ENCODE data around the gene DHRS3. TPM values are rescaled to one million over a fixed set of nuclear protein-coding genes. Genes with fewer than 3 reads are reported as not detected.

DHRS3 gene
- total RNA-seq, 2 donors from 2014 or later: 9.2 to 9.8 TPM

DNA sequence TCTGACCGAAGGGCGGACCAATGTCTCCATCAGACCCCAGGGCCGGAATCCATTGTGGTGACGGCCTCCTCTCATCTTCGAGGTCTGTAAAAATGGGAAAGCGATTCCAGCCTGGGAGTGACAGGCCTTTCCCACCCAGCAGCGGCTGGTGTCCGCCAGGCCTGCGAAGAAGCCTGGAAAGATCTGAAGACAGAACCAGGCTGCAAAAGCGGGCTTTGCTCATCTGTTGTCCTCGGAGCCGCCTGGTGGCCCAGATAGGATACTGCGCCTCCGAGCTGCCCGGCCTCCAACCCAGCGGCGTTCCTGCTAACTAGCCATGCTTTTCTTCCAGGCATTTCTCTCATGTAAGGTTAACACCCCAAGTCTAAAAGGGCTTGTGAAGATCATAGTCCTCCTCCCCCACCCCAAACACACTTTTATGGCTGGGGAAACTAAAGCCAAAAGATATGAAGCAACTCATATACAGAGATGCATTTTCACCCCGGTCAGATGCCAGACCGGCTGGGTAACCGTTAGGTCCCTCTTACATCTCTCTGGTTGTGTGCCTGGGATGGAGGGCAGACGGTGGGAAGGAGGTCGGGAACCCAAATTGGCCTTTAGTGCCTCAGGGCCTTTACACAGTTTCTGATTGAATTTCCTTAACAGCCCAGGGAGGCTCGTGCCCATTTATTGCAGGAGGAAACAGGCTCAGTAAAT is 1.9 kb upstream of the DHRS3 start:
- H3K4me3 Mint-ChIP-seq: peak overlapping the region; percentile 86
- TF ChIP-seq, protein P1, sequence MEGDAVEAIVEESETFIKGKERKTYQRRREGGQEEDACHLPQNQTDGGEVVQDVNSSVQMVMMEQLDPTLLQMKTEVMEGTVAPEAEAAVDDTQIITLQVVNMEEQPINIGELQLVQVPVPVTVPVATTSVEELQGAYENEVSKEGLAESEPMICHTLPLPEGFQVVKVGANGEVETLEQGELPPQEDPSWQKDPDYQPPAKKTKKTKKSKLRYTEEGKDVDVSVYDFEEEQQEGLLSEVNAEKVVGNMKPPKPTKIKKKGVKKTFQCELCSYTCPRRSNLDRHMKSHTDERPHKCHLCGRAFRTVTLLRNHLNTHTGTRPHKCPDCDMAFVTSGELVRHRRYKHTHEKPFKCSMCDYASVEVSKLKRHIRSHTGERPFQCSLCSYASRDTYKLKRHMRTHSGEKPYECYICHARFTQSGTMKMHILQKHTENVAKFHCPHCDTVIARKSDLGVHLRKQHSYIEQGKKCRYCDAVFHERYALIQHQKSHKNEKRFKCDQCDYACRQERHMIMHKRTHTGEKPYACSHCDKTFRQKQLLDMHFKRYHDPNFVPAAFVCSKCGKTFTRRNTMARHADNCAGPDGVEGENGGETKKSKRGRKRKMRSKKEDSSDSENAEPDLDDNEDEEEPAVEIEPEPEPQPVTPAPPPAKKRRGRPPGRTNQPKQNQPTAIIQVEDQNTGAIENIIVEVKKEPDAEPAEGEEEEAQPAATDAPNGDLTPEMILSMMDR (conservative IDR thresholded peaks at IDR 0.05): peak; percentile 96
- Histone ChIP-seq H3K36me3 (ENCODE audit: control insufficient read depth, insufficient read depth, low read length) (no peaks in the 10 kb centered on the region), H3K4me3 (ENCODE audit: low read length) (peak overlapping the region; percentile 96), H3K9me3 (ENCODE audit: control insufficient read depth, low read length) (no peaks in the 10 kb centered on the region), H3K27me3 (ENCODE audit: control insufficient read depth, insufficient read depth, low read length, poor library complexity, severe bottlenecking) (peaks cover 24% of the 10 kb centered on the region), H3K4me1 (ENCODE audit: control insufficient read depth, insufficient read depth, low read length) (peaks cover 4% of the 10 kb centered on the region), H3K27ac (ENCODE audit: low read depth, low read length) (no peak overlapping the region), H3K9ac (ENCODE audit: extremely low read depth, low read length, poor library complexity, severe bottlenecking) (no peak overlapping the region)
- H3K27ac Mint-ChIP-seq: no peak overlapping the region
- peaks cover 59% of the 10 kb centered on the region for H3K27me3 Mint-ChIP-seq (ENCODE audit: insufficient read depth)
- DNase-seq: peak; percentile 96
- peaks cover 20% of the 10 kb centered on the region for H3K4me1 Mint-ChIP-seq
- no peaks in the 10 kb centered on the region for H3K36me3 Mint-ChIP-seq (ENCODE audit: low read depth)
- H3K9me3 Mint-ChIP-seq: no peaks in the 10 kb centered on the region
- WGBS, 2 experiments (ENCODE audit: insufficient coverage in 1 of 2, insufficient read length in 1 of 2): 22 to 27% methylated on average over 10 to 23 of the region's 23 CpGs

DNA sequence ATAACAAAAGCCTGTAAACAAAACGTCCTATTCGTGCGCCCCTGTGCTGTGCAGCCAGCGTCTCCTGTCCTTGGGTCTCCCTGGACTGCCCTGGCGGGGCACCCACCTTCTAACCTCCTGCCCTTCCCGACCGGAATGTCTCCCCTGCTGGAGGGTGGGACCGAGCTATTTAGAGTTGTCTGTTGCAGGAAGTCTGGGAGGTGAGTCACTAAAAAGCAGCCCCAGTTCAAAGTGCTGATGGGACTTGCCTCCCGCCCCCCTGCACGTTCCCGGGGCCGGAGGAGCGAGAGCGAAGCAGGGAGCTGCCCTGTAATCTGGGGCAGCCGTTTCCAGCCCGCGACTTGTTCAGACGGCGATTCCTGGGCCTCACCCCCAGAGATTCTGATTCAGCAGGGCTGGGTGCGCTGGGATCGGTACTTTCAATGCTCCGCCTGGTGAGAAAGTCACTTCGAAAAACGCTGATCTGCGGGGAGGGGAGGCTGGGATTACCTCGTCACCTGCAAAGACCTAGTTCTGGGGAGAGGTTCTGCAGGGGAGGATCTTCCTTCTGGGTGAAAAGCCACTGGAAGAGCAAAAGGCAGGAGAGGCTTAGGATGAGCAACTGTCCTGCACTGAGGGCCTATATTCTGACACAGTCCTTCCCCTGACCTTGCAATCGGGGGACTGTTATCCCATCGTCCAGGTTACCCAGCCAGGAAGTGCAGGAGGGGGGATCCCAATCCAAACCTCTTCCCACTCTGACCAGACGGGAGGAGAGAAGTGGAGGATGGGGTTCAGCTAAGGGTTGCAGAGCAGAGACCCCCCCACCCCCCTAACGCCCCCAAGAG is 1.2 kb upstream of the DHRS3 start:
- Histone ChIP-seq H3K9me3 (ENCODE audit: control insufficient read depth, low read length) (no peaks in the 10 kb centered on the region), H3K27ac (ENCODE audit: low read depth, low read length) (no peak overlapping the region), H3K36me3 (ENCODE audit: control insufficient read depth, insufficient read depth, low read length) (no peaks in the 10 kb centered on the region), H3K27me3 (ENCODE audit: control insufficient read depth, insufficient read depth, low read length, poor library complexity, severe bottlenecking) (peaks cover 32% of the 10 kb centered on the region), H3K4me1 (ENCODE audit: control insufficient read depth, insufficient read depth, low read length) (peaks cover 7% of the 10 kb centered on the region), H3K4me3 (ENCODE audit: low read length) (peak overlapping the region; percentile 96), H3K9ac (ENCODE audit: extremely low read depth, low read length, poor library complexity, severe bottlenecking) (peak overlapping the region; percentile 74)
- peak overlapping the region; percentile 97 for H3K27ac Mint-ChIP-seq
- peak overlapping the region; percentile 86 for H3K4me3 Mint-ChIP-seq
- H3K27me3 Mint-ChIP-seq (ENCODE audit: insufficient read depth): peaks cover 64% of the 10 kb centered on the region
- H3K4me1 Mint-ChIP-seq: peaks cover 27% of the 10 kb centered on the region
- DNase-seq: peak; percentile 91
- no peaks in the 10 kb centered on the region for H3K9me3 Mint-ChIP-seq
- peaks cover 3% of the 10 kb centered on the region for H3K36me3 Mint-ChIP-seq (ENCODE audit: low read depth)
- TF ChIP-seq, protein P1 (conservative IDR thresholded peaks at IDR 0.05): no peak
- 3 to 6% methylated on average over 16 to 30 of the region's 30 CpGs for WGBS, 2 experiments (ENCODE audit: insufficient coverage in 1 of 2, insufficient read length in 1 of 2)

DNA sequence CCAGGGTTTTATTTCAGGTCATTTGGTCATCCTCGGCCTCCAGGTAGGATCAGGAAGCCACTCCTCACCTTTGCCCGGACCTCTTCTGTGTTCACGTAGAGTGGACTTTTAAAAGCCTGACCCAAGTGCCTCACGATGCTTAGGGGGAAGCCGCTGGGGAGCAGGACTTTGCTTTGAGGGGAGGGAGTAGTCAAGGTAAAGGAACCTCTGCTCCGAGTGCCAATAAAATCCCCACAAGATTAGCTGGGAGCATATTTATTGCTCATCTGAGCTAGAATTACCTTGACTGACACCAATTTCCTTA is 603 bp upstream of the DHRS3 start:
- H3K4me3 ChIP-seq (ENCODE audit: low read length): peak overlapping the region; percentile 96
- H3K9ac ChIP-seq (ENCODE audit: extremely low read depth, low read length, poor library complexity, severe bottlenecking): peak overlapping the region; percentile 74
- 0 to 3% methylated on average over 5 to 6 of the region's 6 CpGs for WGBS, 2 experiments (ENCODE audit: insufficient coverage in 1 of 2, insufficient read length in 1 of 2)
- TF ChIP-seq, protein P1 (conservative IDR thresholded peaks at IDR 0.05): no peak
- H3K36me3 ChIP-seq (ENCODE audit: control insufficient read depth, insufficient read depth, low read length): no peaks in the 10 kb centered on the region
- H3K9me3 ChIP-seq (ENCODE audit: control insufficient read depth, low read length): no peaks in the 10 kb centered on the region
- Mint-ChIP-seq H3K27ac (peak overlapping the region; percentile 97), H3K4me3 (peak overlapping the region; percentile 86), H3K36me3 (ENCODE audit: low read depth) (peaks cover 3% of the 10 kb centered on the region), H3K4me1 (peaks cover 28% of the 10 kb centered on the region), H3K27me3 (ENCODE audit: insufficient read depth) (peaks cover 67% of the 10 kb centered on the region), H3K9me3 (no peaks in the 10 kb centered on the region)
- peaks cover 7% of the 10 kb centered on the region for H3K4me1 ChIP-seq (ENCODE audit: control insufficient read depth, insufficient read depth, low read length)
- DNase-seq: no peak
- peaks cover 37% of the 10 kb centered on the region for H3K27me3 ChIP-seq (ENCODE audit: control insufficient read depth, insufficient read depth, low read length, poor library complexity, severe bottlenecking)
- no peak overlapping the region for H3K27ac ChIP-seq (ENCODE audit: low read depth, low read length)

Measured in endodermal cell (in vitro differentiated cells).